DOHH2 (cell line): ENCODE measurements around the gene CACNA2D4.

Experiments
- H3F3A ChIP-seq: fragments of 200-600 bp; sonication (generic), shearing (Covaris generic); 2 replicates; pipeline ENCODE4 v1.6.0; 2016; ENCODE audit warnings: antibody characterized with exemption, mild to moderate bottlenecking; ENCODE audit not compliant: control insufficient read depth, insufficient read depth
- H3K27ac ChIP-seq: fragments of 200-600 bp; sonication (generic); 2 replicates; pipeline ENCODE4 v1.5.1; 2014; ENCODE audit warnings: low read depth, mild to moderate bottlenecking, low read length, moderate library complexity
- H3K27me3 ChIP-seq: fragments of 200-600 bp; sonication (generic); 2 replicates; pipeline ENCODE4 v1.6.1; 2014; ENCODE audit warnings: mild to moderate bottlenecking, low read length, mixed read lengths; ENCODE audit not compliant: control insufficient read depth
- H3K36me3 ChIP-seq: fragments of 200-600 bp; sonication (generic); 2 replicates; pipeline ENCODE4 v1.6.1; 2014; ENCODE audit warnings: mild to moderate bottlenecking, low read length, moderate library complexity, mixed read lengths; ENCODE audit not compliant: control insufficient read depth
- H3K4me1 ChIP-seq: fragments of 200-600 bp; sonication (generic); 2 replicates; pipeline ENCODE4 v1.6.1; 2014; ENCODE audit warnings: mild to moderate bottlenecking, low read length, mixed read lengths; ENCODE audit not compliant: control insufficient read depth
- H3K4me2 ChIP-seq: fragments of 200-600 bp; sonication (generic); 2 replicates; pipeline ENCODE4 v1.6.0; 2014; ENCODE audit warnings: mild to moderate bottlenecking, low read length, moderate library complexity
- H3K4me3 ChIP-seq: fragments of 200-600 bp; sonication (generic); 2 replicates; pipeline ENCODE4 v1.5.1; 2014; ENCODE audit warnings: mild to moderate bottlenecking, low read length, mixed read lengths
- H3K79me2 ChIP-seq: fragments of 200-600 bp; sonication (generic); 2 replicates; pipeline ENCODE4 v1.6.1; 2014; ENCODE audit warnings: mild to moderate bottlenecking, low read length, mixed read lengths; ENCODE audit not compliant: control insufficient read depth
- H3K9me2 ChIP-seq: fragments of 200-600 bp; sonication (generic); replicated peaks from 2 replicates; pipeline ENCODE4 v1.6.1; 2014; ENCODE audit warnings: mild to moderate bottlenecking, low read length, mixed read lengths; ENCODE audit not compliant: control insufficient read depth
- H3K9me3 ChIP-seq: fragments of 200-600 bp; sonication (generic); 2 replicates; pipeline ENCODE4 v1.6.1; 2014; ENCODE audit warnings: antibody characterized with exemption, low read length, mixed read lengths; ENCODE audit not compliant: control insufficient read depth, insufficient read depth
- H4K20me1 ChIP-seq: fragments of 200-600 bp; sonication (generic); 2 replicates; pipeline ENCODE4 v1.6.0; 2014; ENCODE audit warnings: low read depth, mild to moderate bottlenecking, antibody characterized with exemption, low read length, moderate library complexity; ENCODE audit not compliant: control insufficient read depth, insufficient read depth
- EZH2phosphoT487 ChIP-seq: fragments of 200-600 bp; sonication (generic); IDR thresholded peaks from 2 replicates; pipeline ENCODE4 v1.6.1; 2017; ENCODE audit warnings: borderline replicate concordance, mild to moderate bottlenecking, antibody characterized with exemption, low read length, moderate library complexity, mixed read lengths
- TF ChIP-seq, protein P1 (sequence below): fragments of 200-600 bp; sonication (generic); IDR thresholded peaks from one replicate; pipeline ENCODE4 v1.5.1; 2014; ENCODE audit warnings: antibody characterized with exemption, mild to moderate bottlenecking, low read depth, low read length; ENCODE audit not compliant: poor library complexity, severe bottlenecking

Gene CACNA2D4

DNA sequence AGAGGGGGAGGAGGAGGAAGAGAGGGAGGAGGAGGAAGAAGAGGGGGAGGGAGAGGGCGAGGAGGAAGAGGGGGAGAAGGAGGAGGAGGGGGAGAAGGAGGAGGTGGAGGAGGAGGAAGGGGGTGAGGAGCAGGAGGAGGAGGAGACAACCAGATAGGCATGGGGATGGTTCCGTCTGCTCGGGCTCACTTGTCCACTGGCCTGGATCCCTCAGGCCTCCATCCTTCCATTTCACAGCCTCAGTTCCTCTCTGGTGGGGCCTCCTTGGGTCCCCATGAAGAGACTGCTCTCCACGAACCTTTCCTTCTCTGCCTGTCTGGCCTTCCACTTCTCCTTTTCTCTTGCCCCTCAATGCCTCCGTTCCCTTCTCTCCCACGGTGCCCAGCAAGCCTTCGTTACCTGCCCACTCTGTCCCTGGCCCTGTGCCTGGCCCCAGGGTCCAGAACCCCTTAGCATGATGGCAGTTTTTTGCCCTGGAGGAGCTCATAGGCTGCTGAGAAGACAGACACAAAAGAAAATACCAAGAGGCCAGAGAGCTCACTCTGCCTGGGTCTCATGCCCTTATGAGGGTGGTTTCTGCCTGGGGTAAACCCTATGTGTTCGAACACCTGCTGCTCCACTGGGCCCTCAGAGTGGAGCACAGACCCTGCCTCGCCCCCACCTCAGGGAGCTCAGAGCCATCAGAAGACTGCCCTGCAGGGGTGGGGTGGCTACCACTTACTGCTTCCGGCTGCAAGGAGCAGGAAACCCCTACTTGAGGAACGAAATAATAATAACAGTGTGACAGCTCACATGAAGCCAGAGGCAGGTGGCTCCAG lies 11.7 kb upstream of the CACNA2D4 start:
- no peaks in the 10 kb centered on the region for H3K79me2 ChIP-seq
- peak overlapping the region; percentile 63 for H3K4me3 ChIP-seq
- H4K20me1 ChIP-seq, result no peaks in the 10 kb centered on the region
- no peaks in the 10 kb centered on the region for H3K9me2 ChIP-seq
- H3F3A ChIP-seq, result peaks cover 11% of the 10 kb centered on the region
- peak overlapping the region; percentile 81 for H3K27ac ChIP-seq
- H3K36me3 ChIP-seq, result no peaks in the 10 kb centered on the region
- H3K4me1 ChIP-seq, result peaks cover 62% of the 10 kb centered on the region
- TF ChIP-seq EZH2phosphoT487, result no peak
- TF ChIP-seq, protein P1, sequence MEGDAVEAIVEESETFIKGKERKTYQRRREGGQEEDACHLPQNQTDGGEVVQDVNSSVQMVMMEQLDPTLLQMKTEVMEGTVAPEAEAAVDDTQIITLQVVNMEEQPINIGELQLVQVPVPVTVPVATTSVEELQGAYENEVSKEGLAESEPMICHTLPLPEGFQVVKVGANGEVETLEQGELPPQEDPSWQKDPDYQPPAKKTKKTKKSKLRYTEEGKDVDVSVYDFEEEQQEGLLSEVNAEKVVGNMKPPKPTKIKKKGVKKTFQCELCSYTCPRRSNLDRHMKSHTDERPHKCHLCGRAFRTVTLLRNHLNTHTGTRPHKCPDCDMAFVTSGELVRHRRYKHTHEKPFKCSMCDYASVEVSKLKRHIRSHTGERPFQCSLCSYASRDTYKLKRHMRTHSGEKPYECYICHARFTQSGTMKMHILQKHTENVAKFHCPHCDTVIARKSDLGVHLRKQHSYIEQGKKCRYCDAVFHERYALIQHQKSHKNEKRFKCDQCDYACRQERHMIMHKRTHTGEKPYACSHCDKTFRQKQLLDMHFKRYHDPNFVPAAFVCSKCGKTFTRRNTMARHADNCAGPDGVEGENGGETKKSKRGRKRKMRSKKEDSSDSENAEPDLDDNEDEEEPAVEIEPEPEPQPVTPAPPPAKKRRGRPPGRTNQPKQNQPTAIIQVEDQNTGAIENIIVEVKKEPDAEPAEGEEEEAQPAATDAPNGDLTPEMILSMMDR, result no peak
- H3K4me2 ChIP-seq, result peak overlapping the region; percentile 87
- H3K9me3 ChIP-seq, result no peaks in the 10 kb centered on the region
- H3K27me3 ChIP-seq, result no peaks in the 10 kb centered on the region

DNA sequence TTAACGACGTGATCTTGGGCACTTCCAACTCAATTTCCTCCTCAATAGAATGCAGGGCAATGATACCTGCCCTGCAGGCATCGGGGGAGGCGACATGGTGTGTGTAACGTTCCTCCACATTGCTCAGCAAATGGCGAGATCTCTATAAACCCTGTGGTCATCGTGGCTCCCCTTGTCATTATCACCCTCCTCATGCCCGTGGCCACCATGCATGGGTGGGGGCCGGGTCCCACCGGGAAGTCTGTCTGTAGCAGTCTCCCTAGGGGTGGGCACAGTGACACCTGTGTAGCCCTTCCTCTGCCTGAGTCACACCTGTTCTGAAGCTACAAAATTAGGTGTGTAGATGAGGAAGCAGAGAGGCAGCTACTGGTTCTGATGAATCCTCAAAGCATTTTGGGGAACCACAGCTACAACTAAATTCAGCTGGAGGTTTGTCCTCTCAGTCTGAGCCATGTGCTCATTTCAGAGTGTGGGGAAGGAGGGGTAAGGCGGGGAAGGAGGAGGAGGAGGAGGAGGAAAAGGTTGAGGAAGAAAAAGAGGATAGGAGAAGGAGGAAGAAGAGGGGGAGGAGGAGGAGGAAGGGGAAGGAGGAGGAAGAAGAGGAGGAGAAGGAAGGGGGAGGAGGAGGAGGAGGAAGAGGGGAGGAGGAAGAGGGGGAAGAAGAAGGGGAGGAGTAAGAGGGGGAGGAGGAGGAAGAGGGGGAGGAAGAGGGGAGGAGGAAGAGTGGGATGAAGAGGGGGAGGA lies 11.0 kb upstream of the CACNA2D4 start:
- Histone ChIP-seq H3K4me1 (peaks cover 69% of the 10 kb centered on the region), H3K4me2 (peak overlapping the region; percentile 87), H4K20me1 (no peaks in the 10 kb centered on the region), H3K79me2 (no peaks in the 10 kb centered on the region), H3K27ac (peak overlapping the region; percentile 81), H3K4me3 (no peak overlapping the region; the same call in 1 of the 2 replicates), H3K9me3 (no peaks in the 10 kb centered on the region), H3F3A (peaks cover 11% of the 10 kb centered on the region), H3K27me3 (no peaks in the 10 kb centered on the region), H3K36me3 (no peaks in the 10 kb centered on the region), H3K9me2 (no peaks in the 10 kb centered on the region)
- TF ChIP-seq EZH2phosphoT487, result no peak
- TF ChIP-seq, protein P1, result no peak

DNA sequence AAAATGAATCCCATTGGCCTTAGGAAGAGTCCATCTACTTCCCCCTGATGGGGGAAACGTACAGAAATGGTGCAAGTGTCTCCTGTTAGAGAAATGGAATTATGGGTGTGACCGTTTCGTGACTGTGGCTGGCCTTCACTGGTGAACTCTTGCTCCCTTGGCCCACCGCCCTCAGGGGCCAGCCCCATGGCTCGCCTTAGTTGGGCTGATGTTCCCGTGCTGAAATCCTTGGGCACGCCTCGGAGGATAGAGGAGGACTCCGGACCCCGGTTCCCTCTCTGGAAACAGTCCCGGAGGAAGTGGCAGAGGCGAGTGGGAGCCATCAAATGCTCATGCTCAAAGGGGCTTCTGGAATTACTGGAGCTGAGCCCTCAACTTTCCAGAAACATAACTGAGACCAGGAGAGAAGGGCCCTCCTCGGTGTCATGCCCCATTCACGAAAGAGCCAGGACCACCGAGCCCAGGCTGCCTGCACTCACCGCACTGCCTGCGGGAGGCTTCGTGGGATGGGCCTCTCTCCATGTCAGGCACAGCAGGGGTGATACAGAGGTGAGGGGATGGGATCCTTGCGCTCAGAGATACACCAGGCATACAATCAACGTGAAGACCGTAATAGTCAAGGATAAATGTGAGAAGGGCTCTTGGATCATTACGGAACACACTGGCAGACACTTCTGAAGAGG lies 10.1 kb upstream of the CACNA2D4 start:
- Histone ChIP-seq H3K27me3 (no peaks in the 10 kb centered on the region), H3K27ac (peak overlapping the region; percentile 81; the same call in 1 of the 2 replicates), H3K4me3 (no peak overlapping the region), H3K79me2 (no peaks in the 10 kb centered on the region), H3K4me2 (no peak overlapping the region), H4K20me1 (no peaks in the 10 kb centered on the region), H3F3A (peaks cover 13% of the 10 kb centered on the region), H3K4me1 (peaks cover 69% of the 10 kb centered on the region), H3K9me2 (no peaks in the 10 kb centered on the region), H3K36me3 (no peaks in the 10 kb centered on the region), H3K9me3 (no peaks in the 10 kb centered on the region)
- TF ChIP-seq, protein P1, result no peak
- TF ChIP-seq EZH2phosphoT487, result no peak
